ENCODE results near the gene DYNC1LI2. TPM values are rescaled to one million over a fixed set of nuclear protein-coding genes. Genes with fewer than 3 reads are reported as not detected.
"Not testable (repeated sequence)": the region's sequence is repeated elsewhere in the genome, so short reads cannot be mapped to it uniquely, and the experiment has no call there.

DYNC1LI2 gene
- total RNA-seq, 4 donors from 2014 or later, result 120 to 199 (median 169) TPM

GRCh38 chr16:66693149-66693548 is 58.3 kb downstream of the DYNC1LI2 start:
- ATAC-seq (ENCODE audit: low FRiP score) (no peak), DNase-seq (ENCODE audit: low spot score) (no peak)
- TF ChIP-seq CTCF (IDR thresholded peaks at IDR 0.05), result no peak

GRCh38 chr16:66692341-66692740 is 59.1 kb downstream of the DYNC1LI2 start:
- no peak for ATAC-seq (ENCODE audit: low FRiP score)
- no peak for TF ChIP-seq CTCF (IDR thresholded peaks at IDR 0.05)
- no peak for DNase-seq (ENCODE audit: low spot score)

- DNase-seq (ENCODE audit: low spot score) (no peak), ATAC-seq (ENCODE audit: low FRiP score) (no peak)
- no peak for TF ChIP-seq CTCF (IDR thresholded peaks at IDR 0.05)
Measured at GRCh38 chr16:66691234-66691633, 60.2 kb downstream of the DYNC1LI2 start.

- ATAC-seq (ENCODE audit: low FRiP score), result no peak
- no peak for TF ChIP-seq CTCF (IDR thresholded peaks at IDR 0.05)
Measured at GRCh38 chr16:66690106-66690847, 61.1 kb downstream of the DYNC1LI2 start.

GRCh38 chr16:66689282-66689681 is 62.1 kb downstream of the DYNC1LI2 start:
- TF ChIP-seq CTCF (IDR thresholded peaks at IDR 0.05), result no peak
- no peak for ATAC-seq (ENCODE audit: low FRiP score)
- no peak for DNase-seq (ENCODE audit: low spot score)

More at GRCh38 chr16:66690106-66690847, 61.1 kb downstream of the DYNC1LI2 start:
- DNase-seq (ENCODE audit: low spot score), result no peak

- no peak for TF ChIP-seq CTCF (IDR thresholded peaks at IDR 0.05)
- DNase-seq (ENCODE audit: low spot score) (no peak), ATAC-seq (ENCODE audit: low FRiP score) (no peak)
Measured at GRCh38 chr16:66687906-66688625, 63.3 kb downstream of the DYNC1LI2 start.

GRCh38 chr16:66685501-66686115 is 65.8 kb downstream of the DYNC1LI2 start:
- not testable (repeated sequence) for ATAC-seq (ENCODE audit: low FRiP score); DNase-seq (ENCODE audit: low spot score)

All from omental fat pad (tissue), 4 donors.